ENCODE data around the gene EEF1A1.

DNA sequence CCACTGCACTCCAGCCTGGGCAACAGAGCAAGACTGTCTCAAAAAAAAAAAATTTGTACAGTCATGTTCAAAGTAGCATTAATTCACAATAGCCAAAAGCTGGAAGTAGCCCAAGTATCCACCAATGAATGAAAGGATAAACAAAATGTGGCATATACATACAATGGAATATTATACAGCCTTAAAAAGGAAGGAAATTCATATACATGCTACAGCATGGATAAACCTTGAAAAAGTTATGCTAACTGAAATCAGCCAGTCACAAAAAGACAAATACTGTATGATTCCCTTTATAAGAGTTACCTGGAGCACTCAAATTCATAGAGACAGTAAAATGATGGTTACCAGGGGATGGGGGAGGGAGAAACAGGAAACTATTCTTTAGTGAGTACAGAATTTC lies 15.7 kb downstream of the EEF1A1 start:
- TF ChIP-seq, protein P1, sequence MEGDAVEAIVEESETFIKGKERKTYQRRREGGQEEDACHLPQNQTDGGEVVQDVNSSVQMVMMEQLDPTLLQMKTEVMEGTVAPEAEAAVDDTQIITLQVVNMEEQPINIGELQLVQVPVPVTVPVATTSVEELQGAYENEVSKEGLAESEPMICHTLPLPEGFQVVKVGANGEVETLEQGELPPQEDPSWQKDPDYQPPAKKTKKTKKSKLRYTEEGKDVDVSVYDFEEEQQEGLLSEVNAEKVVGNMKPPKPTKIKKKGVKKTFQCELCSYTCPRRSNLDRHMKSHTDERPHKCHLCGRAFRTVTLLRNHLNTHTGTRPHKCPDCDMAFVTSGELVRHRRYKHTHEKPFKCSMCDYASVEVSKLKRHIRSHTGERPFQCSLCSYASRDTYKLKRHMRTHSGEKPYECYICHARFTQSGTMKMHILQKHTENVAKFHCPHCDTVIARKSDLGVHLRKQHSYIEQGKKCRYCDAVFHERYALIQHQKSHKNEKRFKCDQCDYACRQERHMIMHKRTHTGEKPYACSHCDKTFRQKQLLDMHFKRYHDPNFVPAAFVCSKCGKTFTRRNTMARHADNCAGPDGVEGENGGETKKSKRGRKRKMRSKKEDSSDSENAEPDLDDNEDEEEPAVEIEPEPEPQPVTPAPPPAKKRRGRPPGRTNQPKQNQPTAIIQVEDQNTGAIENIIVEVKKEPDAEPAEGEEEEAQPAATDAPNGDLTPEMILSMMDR (IDR thresholded peaks at IDR 0.05) = no peak
- no peak for TF ChIP-seq POLR2A (IDR thresholded peaks at IDR 0.05)

All from prostate gland (tissue), 2 donors.